ENCODE measurements around the gene TRUB1.
"Not testable (repeated sequence)": the region's sequence is repeated elsewhere in the genome, so short reads cannot be mapped to it uniquely, and the experiment has no call there.

TRUB1 gene

DNA sequence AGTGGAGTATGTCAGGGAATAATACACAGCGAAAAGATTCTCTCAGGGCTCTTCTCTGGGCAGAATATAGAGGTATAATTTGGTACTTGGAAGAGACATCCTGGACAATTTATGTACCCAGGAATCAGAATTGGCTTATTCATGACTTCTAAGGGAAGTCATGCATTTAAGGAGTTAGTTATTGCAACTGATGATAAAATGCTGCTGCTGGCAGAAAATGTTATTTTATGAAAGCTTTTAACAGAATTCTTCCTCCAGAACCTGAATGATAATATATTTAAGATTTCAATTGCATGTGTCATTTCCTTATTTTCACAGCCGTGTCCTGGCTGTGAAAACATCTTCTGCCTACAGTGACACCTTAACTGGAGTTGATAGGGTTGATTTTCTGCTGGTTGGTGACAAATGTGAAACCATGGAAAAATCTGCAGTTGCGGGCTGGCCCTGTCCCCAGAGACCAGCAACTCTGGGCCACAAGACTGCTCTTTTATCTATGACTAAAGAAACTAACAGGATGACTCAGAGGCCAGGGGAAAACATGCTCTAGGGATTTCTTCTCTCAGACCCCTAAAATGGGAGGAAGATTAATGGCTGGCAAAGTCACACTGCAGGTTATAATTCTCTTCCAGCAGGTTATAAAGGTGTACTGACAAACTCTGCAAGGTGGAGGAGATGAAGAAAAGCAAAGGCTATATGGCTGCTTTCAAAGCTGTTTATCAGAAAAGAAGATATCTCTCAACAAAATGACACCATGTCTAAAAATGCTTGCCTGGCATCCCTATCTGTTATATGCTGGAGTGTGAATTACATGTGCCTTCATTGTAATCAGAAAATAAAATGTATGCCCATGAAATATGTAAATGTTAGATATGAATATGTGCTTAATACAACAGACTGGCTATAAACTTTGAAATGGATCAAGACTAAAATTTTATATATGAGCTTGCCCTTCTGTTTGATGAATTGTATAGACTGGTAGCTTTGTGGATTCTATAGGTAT lies 12.1 kb upstream of the TRUB1 start:
- no peak for DNase-seq (ENCODE audit: low read depth, low spot score)

- DNase-seq (ENCODE audit: low read depth, low spot score) = no peak
Observed at GRCh38 chr10:114928818-114929217, 9.2 kb upstream of the TRUB1 start.

- no peak for DNase-seq (ENCODE audit: low read depth, low spot score)
Observed at GRCh38 chr10:114930320-114930719, 7.7 kb upstream of the TRUB1 start.

DNA sequence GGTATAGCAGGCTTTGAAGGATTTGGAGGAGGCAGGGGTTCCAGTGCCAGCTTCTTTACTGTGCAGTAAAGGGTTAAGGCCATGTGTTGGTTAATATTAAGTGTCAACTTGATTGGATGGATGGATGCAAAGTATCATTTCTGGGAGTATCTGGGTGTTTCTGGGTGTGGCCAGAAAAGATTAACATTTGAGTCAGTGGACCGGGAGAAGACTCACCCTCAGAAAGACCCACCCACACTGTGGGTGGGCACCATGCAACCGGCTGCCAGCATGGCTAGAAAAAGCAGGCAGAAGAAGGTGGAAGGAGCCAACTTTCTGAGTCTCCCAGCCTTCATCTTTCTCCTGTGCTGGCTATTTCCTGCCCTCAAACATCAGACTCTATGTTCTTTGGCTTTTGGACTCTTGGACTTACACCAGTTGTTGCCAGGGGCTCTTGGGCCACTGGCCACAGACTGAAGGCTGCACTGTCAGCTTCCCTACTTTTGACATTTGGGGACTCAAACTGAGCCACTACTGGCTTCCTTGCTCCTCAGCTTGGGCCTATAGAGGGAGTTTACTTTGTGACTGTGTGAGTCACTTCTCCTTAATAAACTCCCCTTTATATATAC lies 6.8 kb upstream of the TRUB1 start:
- DNase-seq (ENCODE audit: low read depth, low spot score) = no peak

DNA sequence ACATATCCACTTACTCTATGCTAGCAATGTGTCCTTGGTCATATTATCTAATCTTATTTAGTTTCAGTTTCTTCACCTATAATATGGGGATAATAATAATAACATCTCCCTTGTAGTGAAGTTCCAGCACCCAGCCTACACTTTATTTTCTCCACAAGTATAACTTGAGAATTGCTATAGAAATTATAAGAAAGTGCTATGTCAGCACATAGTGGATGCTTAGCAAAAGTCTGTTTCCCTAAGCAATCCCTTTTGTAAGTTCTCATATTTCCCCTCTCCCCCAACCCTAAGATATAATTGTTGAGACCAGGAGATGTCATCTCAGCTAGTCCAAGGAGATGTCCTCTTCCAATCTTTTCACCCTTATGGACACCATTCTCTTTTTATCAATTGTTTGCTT lies 5.8 kb upstream of the TRUB1 start:
- DNase-seq (ENCODE audit: low read depth, low spot score) = no peak

DNA sequence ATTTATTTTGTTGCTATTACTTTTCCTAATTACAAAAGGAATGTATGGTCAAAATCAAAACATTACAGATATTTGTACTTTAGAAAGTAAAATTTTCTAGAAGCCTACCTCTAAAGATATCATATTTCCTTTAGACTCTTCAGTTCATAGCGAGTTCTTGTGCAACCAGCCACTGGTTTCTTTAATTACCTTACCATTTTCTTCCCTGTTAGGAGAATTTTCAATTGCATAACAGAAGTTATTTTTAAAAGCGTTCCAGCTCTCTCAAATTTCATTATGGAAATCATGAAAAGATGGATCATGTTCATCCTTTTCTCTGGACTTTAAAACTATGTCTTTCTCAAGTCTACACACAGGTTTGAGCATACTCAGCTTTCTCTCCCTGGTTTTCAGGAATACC lies 5.0 kb upstream of the TRUB1 start:
- DNase-seq (ENCODE audit: low read depth, low spot score) = no peak

GRCh38 chr10:114933588-114933987 lies 4.4 kb upstream of the TRUB1 start:
- DNase-seq (ENCODE audit: low read depth, low spot score) = no peak

- not testable (repeated sequence) for DNase-seq (ENCODE audit: low read depth, low spot score)
Observed at GRCh38 chr10:114933995-114934394, 4.0 kb upstream of the TRUB1 start.

DNA sequence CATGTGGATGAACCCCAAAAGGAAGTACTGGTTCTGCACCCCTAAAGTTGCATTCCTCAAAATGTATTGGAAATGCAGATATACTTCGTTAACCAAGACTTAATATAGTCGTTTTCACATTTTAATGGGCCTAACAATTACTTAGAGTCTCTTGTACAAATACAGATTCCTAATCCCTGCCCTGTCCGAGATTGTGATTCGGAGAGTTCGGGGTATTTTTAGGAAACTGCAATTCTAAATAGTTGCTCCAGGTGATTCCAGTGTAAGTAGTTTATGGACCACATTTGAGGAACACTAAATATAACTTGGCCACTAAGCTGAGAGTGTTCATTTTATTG lies 830 bp downstream of the TRUB1 start:
- DNase-seq (ENCODE audit: low read depth, low spot score) = no peak

DNA sequence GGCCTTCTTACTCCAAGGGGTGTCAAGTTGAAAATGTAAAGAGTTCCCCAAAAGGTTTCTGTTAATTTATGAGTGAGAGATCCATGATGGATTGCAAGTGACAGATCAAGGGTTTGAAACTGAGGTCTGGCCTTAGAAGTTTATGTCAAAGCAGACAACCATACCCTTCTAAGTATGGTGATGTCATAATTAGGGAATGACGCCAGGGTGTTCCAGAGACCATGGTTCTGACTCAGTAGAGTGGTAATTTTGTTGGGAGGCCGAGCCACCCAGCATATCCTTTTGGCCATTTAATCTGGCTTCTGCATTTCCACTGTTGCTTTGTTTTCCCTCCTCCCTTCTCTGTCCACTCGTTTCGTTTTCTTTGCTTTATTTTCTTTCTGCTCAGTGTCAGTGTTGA lies 2.7 kb downstream of the TRUB1 start:
- DNase-seq (ENCODE audit: low read depth, low spot score) = no peak

- DNase-seq (ENCODE audit: low read depth, low spot score) = no peak
Observed at GRCh38 chr10:114943000-114943399, 5.0 kb downstream of the TRUB1 start.

GRCh38 chr10:114953047-114953446 lies 15.1 kb downstream of the TRUB1 start:
- DNase-seq (ENCODE audit: low read depth, low spot score) = no peak

- DNase-seq (ENCODE audit: low read depth, low spot score) = no peak
Observed at GRCh38 chr10:114955984-114956383, 18.0 kb downstream of the TRUB1 start.

GRCh38 chr10:114956466-114956865 lies 18.5 kb downstream of the TRUB1 start:
- no peak for DNase-seq (ENCODE audit: low read depth, low spot score)

DNA sequence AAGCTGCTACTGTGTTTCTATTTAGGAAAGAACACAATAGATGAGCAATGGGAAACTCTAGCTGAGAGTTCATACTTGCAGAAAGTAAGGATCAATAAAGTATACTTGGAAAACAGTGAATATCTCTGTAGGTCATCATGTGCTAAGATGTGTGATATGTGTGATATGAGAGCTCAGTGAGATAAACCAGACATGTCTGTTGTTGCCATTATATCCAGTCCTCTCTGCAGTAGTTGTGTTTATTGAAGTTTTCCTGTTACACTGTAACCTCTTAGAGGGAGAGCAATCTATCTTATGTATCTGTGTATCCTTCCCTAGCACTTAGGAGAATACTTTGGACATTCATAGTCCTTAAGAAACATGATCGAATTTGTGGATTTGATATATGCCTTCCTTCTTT lies 19.1 kb downstream of the TRUB1 start:
- DNase-seq (ENCODE audit: low read depth, low spot score) = no peak

- no peak for DNase-seq (ENCODE audit: low read depth, low spot score)
Observed at GRCh38 chr10:114957673-114958072, 19.7 kb downstream of the TRUB1 start.

- no peak for DNase-seq (ENCODE audit: low read depth, low spot score)
Observed at GRCh38 chr10:114962441-114962840, 24.4 kb downstream of the TRUB1 start.

GRCh38 chr10:114963908-114964307 lies 25.9 kb downstream of the TRUB1 start:
- no peak for DNase-seq (ENCODE audit: low read depth, low spot score)

DNA sequence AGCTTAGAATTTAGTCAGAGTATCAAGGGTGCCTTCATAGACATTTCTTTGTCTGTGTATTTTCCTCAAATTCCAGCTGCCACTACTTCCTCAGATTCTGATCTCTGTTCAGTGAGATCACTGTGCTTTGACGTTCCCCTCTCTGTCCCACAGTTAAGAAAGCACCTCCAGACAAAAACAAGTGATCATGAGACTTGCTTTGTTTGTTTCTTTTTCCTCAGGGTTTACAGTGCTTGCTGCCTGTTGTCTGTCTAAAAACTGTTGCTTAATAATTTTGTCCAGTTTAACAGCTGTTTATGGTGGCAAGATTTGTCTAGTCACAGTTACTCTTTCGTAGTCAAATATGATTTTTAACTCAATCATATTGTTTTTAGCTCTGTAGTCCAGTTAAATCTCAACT lies 29.1 kb downstream of the TRUB1 start:
- no peak for DNase-seq (ENCODE audit: low read depth, low spot score)

- no peak for DNase-seq (ENCODE audit: low read depth, low spot score)
Observed at GRCh38 chr10:114970515-114970914, 32.5 kb downstream of the TRUB1 start.

DNA sequence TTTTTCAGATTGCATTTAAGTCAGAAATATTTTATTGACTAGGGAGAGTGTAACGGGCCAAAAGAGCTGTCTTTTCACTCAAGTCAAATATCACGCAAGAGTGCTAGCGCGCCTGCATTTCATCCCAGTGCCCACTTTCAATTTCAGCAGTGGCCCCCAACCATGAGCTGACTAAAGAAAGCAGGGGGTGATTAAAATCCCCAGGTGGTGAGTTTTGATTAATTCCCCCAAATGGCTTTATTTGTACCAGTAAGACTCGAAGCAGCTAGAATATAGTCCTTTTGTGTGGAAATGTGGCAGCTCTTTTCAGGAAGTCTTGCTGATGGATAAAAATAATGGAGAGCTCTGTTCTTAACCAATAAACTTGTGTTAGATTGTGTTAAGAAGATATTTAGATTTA lies 35.3 kb downstream of the TRUB1 start:
- DNase-seq (ENCODE audit: low read depth, low spot score) = no peak

- DNase-seq (ENCODE audit: low read depth, low spot score) = no peak
Observed at GRCh38 chr10:114973997-114974396, 36.0 kb downstream of the TRUB1 start.

- no peak for DNase-seq (ENCODE audit: low read depth, low spot score)
Observed at GRCh38 chr10:114974625-114975024, 36.6 kb downstream of the TRUB1 start.

Data from brain pericyte (primary cell).